B cell (primary cell): ENCODE measurements around the gene MSL3. TPM values are rescaled to one million over a fixed set of nuclear protein-coding genes. Genes with fewer than 3 reads are reported as not detected.

Source experiments
- ATAC-seq: fragments of 200-7000 bp; cut with Tn5 transposase; one replicate; pipeline ENCODE4 v1.10.0; 2021; ENCODE audit warnings: low read depth, mild to moderate bottlenecking, moderate number of reproducible peaks, moderate library complexity
- CTCF ChIA-PET: fragments of 350-600 bp; sonication (Branson Sonifier 250); formaldehyde crosslinking; loops from one replicate; lab custom pipeline; 2021; ENCODE audit warnings: antibody characterized with exemption, inconsistent platforms; lab: Charles Lee
- POLR2A ChIA-PET: fragments of 350-600 bp; sonication (Branson Sonifier 250); formaldehyde crosslinking; loops from one replicate; lab custom pipeline; 2021; ENCODE audit warnings: antibody characterized with exemption; lab: Charles Lee
- DNase-seq: peaks from one replicate; pipeline ENCODE4 v3.0.0; 2013
- H2AFZ ChIP-seq: 2 replicates; pipeline ENCODE4 v1.6.1; 2012; ENCODE audit warnings: mild to moderate bottlenecking, low read depth, low read length; ENCODE audit not compliant: insufficient read depth, poor library complexity, severe bottlenecking
- H3K27ac ChIP-seq, 2 donors: 1 replicate in 1 of 2; 2 replicates in 1 of 2; pipeline ENCODE4 v1.5.1; 2012 to 2013; ENCODE audit warnings: low read length in 2 of 2, mild to moderate bottlenecking in 2 of 2, moderate library complexity in 1 of 2
- H3K27me3 ChIP-seq, 4 experiments: fragments of 200-600 bp in 1 of 4; sonication (generic) in 1 of 4; replicated peaks in 1 of 4; 1 replicate in 2 of 4; 2 replicates in 2 of 4; pipeline versions ENCODE4 v1.6.1 to v1.7.0; 2013 to 2016; ENCODE audit warnings: low read length in 3 of 4, mild to moderate bottlenecking in 2 of 4, mixed read lengths in 1 of 4, moderate library complexity in 1 of 4; ENCODE audit not compliant: insufficient read depth in 4 of 4, control insufficient read depth in 3 of 4; ENCODE audit errors: control extremely low read depth in 1 of 4
- H3K36me3 ChIP-seq, 2 experiments: replicated peaks in 1 of 2; 1 replicate in 1 of 2; 2 replicates in 1 of 2; pipeline versions ENCODE4 v1.6.1 to v1.7.1; 2013; ENCODE audit warnings: low read length in 1 of 2; ENCODE audit not compliant: insufficient read depth in 2 of 2, control insufficient read depth in 1 of 2; ENCODE audit errors: control extremely low read depth in 1 of 2, extremely low read depth in 1 of 2
- H3K4me1 ChIP-seq, 2 donors: fragments of 200-600 bp in 1 of 2; sonication (generic) in 1 of 2; 1 replicate in 1 of 2; 2 replicates in 1 of 2; pipeline versions ENCODE4 v1.5.1 to v1.6.1; 2013 to 2017; ENCODE audit warnings: low read length in 2 of 2; ENCODE audit not compliant: control insufficient read depth in 2 of 2, insufficient read depth in 2 of 2
- H3K4me2 ChIP-seq: replicated peaks from 2 replicates; pipeline ENCODE3; 2012; ENCODE audit warnings: mild to moderate bottlenecking, low read depth, low read length; ENCODE audit not compliant: poor library complexity, severe bottlenecking
- H3K4me3 ChIP-seq, 5 experiments: fragments of 200-600 bp in 1 of 5; sonication (generic) in 1 of 5; 1 replicate in 3 of 5; 2 replicates in 2 of 5; pipeline versions ENCODE4 v1.5.1 to v1.7.0; 2011 to 2016; ENCODE audit warnings: low read length in 4 of 5, mild to moderate bottlenecking in 4 of 5, low read depth in 2 of 5, control low read depth in 1 of 5, moderate library complexity in 1 of 5; ENCODE audit not compliant: insufficient read depth in 1 of 5; ENCODE audit errors: control extremely low read depth in 1 of 5, extremely low read depth in 1 of 5
- H3K79me2 ChIP-seq: fragments of 200-600 bp; sonication (generic); one replicate; pipeline ENCODE4 v1.6.0; 2016; ENCODE audit warnings: low read length; ENCODE audit not compliant: control insufficient read depth, insufficient read depth
- H3K9ac ChIP-seq: fragments of 200-600 bp; sonication (generic); 2 replicates; pipeline ENCODE4 v1.6.1; 2017; ENCODE audit warnings: mild to moderate bottlenecking, low read length, moderate library complexity
- H3K9me3 ChIP-seq, 3 donors: one replicate each; pipeline versions ENCODE4 v1.6.1 to v1.7.1; 2013; ENCODE audit warnings: low read length in 2 of 3; ENCODE audit not compliant: control insufficient read depth in 2 of 3, insufficient read depth in 1 of 3; ENCODE audit errors: control extremely low read depth in 1 of 3
- H4K20me1 ChIP-seq: 2 replicates; pipeline ENCODE4 v1.6.0; 2012; ENCODE audit warnings: mild to moderate bottlenecking, low read length; ENCODE audit not compliant: insufficient read depth, control insufficient read depth, poor library complexity, severe bottlenecking
- H3K27ac Mint-ChIP-seq: one replicate; pipeline ENCODE4 v1.8.0; 2021; ENCODE audit warnings: mixed read lengths
- H3K27me3 Mint-ChIP-seq: one replicate; pipeline ENCODE4 v1.8.0; 2021; ENCODE audit warnings: mixed read lengths
- H3K4me1 Mint-ChIP-seq: one replicate; pipeline ENCODE4 v1.8.0; 2021; ENCODE audit warnings: mixed read lengths
- H3K4me3 Mint-ChIP-seq: one replicate; pipeline ENCODE4 v1.8.0; 2021; ENCODE audit warnings: mixed read lengths
- H3K9me3 Mint-ChIP-seq: one replicate; pipeline ENCODE4 v1.8.0; 2022; ENCODE audit warnings: mixed read lengths; ENCODE audit not compliant: insufficient read depth
- EZH2 ChIP-seq: IDR thresholded peaks from 2 replicates; pipeline ENCODE4 v1.6.1; 2012; ENCODE audit warnings: borderline replicate concordance, low read depth, mild to moderate bottlenecking, moderate library complexity, low read length; ENCODE audit not compliant: insufficient read depth, poor library complexity, severe bottlenecking
- WGBS: methylation state at CpG from one replicate; pipeline ENCODE4 v1.1.5; 2013; ENCODE audit warnings: missing lambda C conversion rate; ENCODE audit not compliant: insufficient coverage; 5-methylcytosine and 5-hydroxymethylcytosine counted together
- intact Hi-C: fragments of 100-400 bp; cut with micrococcal nuclease; formaldehyde crosslinking; loops from one replicate; pipeline ENCODE4 v1.10.0; 2022
- polyA plus RNA-seq: library from polyadenylated mRNA; depleted of rRNA; stranded (reverse); fragments of >200 nt; gene quantifications from 2 replicates; pipeline ENCODE4 v1.2.3, GENCODE V29; 2012
- total RNA-seq, 2 donors: library from RNA; stranded (reverse); fragments of 120-200 nt in 1 of 2; gene quantifications; 1 replicate in 1 of 2; 2 replicates in 1 of 2; pipeline versions ENCODE4 v1.2.3 to v1.2.4, GENCODE V29; 2013 to 2022
- TF ChIP-seq, protein P1 (sequence below): fragments of 200-600 bp; IDR thresholded peaks from one replicate; pipeline ENCODE4 v1.8.0; 2022; ENCODE audit warnings: antibody characterized with exemption, mild to moderate bottlenecking

MSL3 gene
- total and polyA plus RNA-seq, 2 donors (not counting 1 experiment from before 2014, with no cell fraction given) = 76.3 to 88.7 TPM

DNA sequence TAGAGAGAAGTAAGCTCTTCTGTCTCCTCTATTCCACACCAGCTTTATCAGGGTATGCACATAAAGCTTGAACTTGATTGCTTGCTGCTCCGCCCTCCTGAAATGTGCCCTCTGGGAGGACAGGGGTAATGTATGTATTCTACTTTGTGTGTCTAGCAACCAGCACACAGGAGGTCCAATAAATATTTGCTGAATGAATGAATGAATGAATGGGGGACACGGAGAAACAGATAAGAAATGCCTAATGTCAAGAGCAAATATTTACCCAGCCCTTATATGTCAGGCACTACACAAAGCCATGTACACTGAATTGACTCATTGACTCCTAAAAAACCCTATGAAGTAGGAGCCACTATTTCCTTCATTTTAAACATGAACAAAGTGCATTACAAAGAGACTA lies 2.3 kb upstream of the MSL3 start:
- H3K4me3 ChIP-seq = no peak overlapping the region
- ATAC-seq = no peak
- H3K27me3 ChIP-seq = no peaks in the 10 kb centered on the region
- no peaks in the 10 kb centered on the region for H3K9me3 ChIP-seq
- no peaks in the 10 kb centered on the region for H3K79me2 ChIP-seq
- Mint-ChIP-seq H3K4me1 (peaks cover 9% of the 10 kb centered on the region), H3K27me3 (no peaks in the 10 kb centered on the region), H3K9me3 (no peaks in the 10 kb centered on the region), H3K4me3 (no peak overlapping the region), H3K27ac (no peak overlapping the region)
- CTCF ChIA-PET = interaction anchor here (0.9 kb wide), 1 partner anchor 11 kb away, joined by 3 read pairs; no protein-coding TSS in a partner anchor
- H3K36me3 ChIP-seq = no peaks in the 10 kb centered on the region
- intact Hi-C loops = loop anchor here (5.0 kb wide), 1 partner anchor 393 kb away; no protein-coding TSS in a partner anchor
- H2AFZ ChIP-seq = no peak overlapping the region
- WGBS = no CpG with 5 or more reads among the region's 2 CpGs
- H3K9ac ChIP-seq = no peak overlapping the region
- DNase-seq = no peak
- POLR2A ChIA-PET = no interaction called here
- H3K4me1 ChIP-seq = peaks cover under 1 to 8% of the 10 kb centered on the region in 2 donors
- H4K20me1 ChIP-seq = no peaks in the 10 kb centered on the region
- H3K27ac ChIP-seq = no peak overlapping the region
- no peak for TF ChIP-seq EZH2
- TF ChIP-seq, protein P1, sequence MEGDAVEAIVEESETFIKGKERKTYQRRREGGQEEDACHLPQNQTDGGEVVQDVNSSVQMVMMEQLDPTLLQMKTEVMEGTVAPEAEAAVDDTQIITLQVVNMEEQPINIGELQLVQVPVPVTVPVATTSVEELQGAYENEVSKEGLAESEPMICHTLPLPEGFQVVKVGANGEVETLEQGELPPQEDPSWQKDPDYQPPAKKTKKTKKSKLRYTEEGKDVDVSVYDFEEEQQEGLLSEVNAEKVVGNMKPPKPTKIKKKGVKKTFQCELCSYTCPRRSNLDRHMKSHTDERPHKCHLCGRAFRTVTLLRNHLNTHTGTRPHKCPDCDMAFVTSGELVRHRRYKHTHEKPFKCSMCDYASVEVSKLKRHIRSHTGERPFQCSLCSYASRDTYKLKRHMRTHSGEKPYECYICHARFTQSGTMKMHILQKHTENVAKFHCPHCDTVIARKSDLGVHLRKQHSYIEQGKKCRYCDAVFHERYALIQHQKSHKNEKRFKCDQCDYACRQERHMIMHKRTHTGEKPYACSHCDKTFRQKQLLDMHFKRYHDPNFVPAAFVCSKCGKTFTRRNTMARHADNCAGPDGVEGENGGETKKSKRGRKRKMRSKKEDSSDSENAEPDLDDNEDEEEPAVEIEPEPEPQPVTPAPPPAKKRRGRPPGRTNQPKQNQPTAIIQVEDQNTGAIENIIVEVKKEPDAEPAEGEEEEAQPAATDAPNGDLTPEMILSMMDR = no peak
- H3K4me2 ChIP-seq = no peak overlapping the region
